ENCODE results near the gene TMEM132D.

TMEM132D gene

DNA sequence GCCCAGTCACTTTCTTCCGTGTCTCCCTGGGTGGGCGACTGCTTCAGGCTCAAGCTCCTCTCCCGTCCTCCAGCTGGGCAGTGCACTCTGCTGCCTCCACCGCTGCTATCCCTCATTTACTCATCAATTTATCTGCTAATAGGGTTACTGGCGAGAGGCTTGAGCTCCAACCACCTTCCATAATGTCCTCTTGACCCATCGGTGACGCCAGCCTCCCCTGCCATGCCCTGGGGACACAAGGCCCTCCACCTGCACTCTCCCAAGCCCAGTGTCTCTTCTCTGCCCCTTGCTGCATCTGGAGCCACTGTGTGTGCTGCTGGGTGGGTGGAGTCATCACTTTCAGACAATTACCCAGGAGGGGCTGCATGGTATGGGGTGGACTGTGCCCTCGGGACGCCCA, 78.5 kb downstream of the TMEM132D start:
- no peak for DNase-seq (ENCODE audit: low read depth)

GRCh38 chr12:129821964-129822363, 81.9 kb downstream of the TMEM132D start:
- no peak for DNase-seq (ENCODE audit: low read depth)

DNA sequence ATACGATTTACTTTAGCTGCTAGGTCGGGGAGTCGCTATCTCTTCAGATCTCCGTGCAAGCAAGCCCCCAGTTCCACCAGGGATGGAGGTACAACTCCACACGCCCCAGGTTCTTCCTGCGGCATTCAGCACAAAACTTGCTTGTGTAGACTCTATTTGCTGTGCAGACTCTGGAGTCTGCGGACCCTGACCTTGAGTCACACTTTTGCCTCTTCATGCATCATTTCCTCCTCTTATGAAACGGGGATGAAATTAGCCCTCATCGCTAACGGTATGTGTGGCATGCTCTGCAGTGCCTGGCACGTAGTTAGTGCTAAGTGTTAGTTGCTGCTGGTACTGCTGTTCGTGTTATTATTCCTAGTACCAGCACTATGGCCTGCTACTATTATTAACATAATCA, 84.4 kb downstream of the TMEM132D start:
- DNase-seq (ENCODE audit: low read depth) = no peak

DNA sequence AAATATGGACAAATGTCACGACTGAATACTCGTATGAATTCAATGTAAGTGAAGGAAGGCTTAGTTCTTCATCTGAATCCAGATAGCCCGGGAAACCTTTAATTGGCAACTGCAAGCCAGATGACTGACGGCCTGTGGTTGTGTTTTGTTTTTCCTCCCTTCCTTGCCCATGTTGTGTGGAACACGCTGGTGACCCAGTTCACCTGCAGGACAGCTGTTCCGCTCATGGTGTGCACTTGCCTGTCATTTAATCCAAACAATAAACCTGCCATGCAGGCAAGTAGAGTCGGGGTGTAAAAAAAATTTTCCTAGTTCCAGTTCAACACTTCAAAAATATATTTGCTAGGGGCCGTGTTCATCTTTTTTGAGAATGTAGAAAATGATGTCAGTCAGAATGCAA, 88.0 kb downstream of the TMEM132D start:
- no peak for DNase-seq (ENCODE audit: low read depth)

DNA sequence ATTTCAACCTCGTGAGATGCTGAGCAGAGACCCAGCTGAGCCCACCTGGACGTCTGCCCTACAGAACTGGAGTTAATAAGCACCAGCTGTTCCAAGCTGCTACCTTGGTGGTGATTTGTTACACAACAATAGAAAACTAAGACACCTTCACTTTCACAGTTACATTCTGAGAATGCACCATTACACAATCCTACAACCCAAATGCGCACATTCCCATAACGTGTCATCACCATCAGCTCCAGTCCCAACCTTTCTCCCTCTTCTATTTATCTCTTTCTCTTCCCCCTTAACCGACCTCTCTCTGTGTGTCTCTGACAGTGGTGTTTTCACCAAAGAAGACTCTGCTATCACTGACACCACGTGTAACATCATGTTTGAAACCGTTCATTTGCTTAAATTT, 91.9 kb downstream of the TMEM132D start:
- DNase-seq (ENCODE audit: low read depth) = no peak

DNA sequence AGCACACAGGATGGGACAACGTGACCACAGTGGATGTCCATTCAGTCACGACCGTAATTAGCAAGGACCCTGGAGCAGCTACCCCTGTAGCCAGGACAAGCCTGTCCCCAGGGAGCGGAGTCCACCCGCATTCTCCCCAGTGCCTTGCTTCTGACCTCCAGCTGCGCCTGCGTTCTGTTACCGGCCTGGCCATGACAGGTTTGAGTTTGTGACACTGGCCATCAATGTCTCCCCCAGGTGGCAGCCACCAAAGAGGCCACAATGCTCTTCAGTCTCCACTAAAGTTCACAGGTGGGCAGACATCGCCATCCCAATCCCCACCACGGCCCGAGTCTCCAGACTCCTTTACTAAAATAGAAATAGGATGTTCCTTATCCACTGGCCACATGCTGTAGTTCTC, 96.7 kb downstream of the TMEM132D start:
- no peak for DNase-seq (ENCODE audit: low read depth)

- DNase-seq (ENCODE audit: low read depth) = no peak
Measured at GRCh38 chr12:129791396-129791795, 112.4 kb downstream of the TMEM132D start.

DNA sequence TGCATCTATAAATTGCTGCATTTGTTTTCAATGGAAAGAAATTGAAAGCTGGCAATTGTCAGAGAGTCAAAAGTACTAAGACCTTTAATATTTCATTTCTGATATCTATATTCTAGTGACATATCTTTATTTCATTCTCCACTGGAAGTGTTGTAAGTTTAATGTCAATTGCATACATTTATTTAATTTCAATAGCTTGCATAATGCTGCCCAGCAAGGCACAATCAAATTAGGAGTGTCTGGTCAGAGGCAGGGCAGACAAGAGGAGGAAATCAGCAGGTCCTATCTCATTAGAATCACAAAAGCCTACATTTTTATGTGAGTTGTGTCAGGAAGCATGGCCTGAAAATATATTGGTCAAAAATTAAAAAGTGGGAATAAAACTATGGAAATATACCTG, 112.9 kb downstream of the TMEM132D start:
- no peak for DNase-seq (ENCODE audit: low read depth)

DNA sequence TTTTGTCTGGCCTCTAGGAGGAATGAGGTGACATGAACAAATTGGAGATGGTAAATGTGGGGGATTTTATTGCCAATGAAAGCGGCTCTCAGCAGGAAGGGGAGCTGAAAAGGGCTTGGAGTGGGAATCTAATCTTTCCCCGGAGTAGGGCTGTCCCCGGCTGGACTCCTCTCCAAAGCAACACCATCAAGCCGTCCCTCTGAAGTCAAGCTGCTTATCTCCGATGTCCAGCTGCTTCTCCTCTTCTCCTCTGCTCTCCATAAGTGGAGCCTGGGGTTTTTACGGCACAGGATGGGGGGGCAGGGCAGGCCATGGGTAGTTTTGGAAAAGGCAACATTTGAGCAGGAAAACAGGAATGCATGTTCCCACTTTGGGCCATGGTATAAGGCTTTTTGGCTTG, 113.5 kb downstream of the TMEM132D start:
- DNase-seq (ENCODE audit: low read depth) = no peak

DNA sequence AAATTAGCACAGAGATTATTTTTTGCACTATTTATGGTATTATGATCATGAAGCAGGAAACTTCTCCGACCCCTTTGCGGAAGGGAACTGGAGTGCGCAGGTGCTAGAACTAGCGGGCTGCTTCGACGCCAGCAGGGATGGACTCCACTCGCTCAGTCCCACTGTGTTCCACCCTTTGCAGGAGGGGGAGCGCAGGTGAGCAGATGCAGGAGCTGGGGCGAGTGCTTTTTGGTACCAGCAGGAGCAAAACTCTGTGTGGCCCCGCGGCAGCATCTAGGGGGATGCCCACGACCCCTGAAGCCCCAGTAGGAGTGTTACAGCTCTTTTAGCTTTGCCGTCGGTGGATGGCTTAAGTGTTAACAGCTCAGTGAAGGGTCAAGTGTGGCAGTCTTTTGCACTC, 113.9 kb downstream of the TMEM132D start:
- DNase-seq (ENCODE audit: low read depth) = no peak

DNA sequence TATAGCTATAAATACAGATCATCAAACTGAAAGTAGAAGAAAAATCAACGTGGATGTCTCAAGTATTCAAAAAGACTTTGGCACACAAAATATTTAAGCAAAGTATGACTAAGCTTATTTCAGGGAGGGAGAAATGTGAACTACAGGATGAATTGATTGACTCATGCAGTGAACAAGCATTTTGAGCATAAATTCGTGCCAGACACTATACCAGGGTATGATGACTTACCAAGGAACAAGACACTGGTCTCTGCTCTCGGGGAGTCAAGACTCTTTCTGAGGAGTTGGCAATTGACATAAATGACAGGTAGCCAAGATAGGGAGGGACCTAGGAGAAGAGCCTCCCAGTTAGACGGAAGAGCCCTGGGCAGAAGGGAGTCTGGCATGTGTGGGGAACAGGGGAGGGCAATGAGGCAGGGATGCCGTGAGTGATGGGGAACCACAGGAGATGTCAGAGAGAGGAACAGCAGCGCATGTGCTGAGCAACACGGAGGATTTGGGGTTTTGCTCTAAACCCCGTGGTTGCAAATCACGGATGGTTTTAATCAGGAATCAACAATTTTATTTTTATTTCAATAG, 115.2 kb downstream of the TMEM132D start:
- peak; percentile 5 for DNase-seq (ENCODE audit: low read depth)

DNA sequence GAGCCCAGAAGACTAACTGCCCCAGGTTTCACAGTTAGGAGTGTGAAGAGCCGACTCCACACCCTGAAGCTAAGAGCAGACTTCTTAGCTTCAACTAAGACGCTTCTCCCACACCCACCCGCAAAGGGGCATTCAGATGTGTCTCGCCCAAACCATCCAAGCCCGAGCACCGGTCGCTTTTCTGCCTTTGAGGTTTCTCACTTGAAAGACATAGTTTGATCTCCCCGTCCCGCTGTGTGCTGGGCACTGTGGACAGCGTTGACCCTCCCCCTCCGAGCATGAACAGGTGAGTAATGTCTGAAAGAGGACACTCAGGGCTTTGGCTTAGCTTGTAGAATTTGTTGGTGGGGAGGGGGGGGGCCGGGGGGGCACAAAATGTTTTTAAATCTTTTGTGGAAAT, 123.8 kb downstream of the TMEM132D start:
- no peak for DNase-seq (ENCODE audit: low read depth)

DNA sequence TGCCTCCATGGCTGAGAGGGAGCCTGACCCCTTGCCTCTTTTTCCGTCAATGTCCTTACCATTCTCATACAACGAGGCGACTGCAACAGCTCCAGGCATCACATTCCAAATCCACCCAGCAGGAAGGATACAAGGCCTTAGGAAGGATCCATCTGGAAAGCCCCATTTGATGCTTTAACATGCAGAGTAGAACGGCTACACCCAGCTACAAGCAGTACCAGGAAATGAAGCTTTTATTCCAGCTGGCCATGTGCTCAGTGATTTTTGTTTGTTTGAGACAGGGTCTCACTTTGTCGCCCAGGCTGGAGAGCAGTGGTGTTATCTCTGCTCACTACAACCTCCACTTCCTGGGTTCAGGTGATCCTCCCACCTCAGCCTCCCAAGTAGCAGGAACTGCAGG, 124.8 kb downstream of the TMEM132D start:
- no peak for DNase-seq (ENCODE audit: low read depth)

DNA sequence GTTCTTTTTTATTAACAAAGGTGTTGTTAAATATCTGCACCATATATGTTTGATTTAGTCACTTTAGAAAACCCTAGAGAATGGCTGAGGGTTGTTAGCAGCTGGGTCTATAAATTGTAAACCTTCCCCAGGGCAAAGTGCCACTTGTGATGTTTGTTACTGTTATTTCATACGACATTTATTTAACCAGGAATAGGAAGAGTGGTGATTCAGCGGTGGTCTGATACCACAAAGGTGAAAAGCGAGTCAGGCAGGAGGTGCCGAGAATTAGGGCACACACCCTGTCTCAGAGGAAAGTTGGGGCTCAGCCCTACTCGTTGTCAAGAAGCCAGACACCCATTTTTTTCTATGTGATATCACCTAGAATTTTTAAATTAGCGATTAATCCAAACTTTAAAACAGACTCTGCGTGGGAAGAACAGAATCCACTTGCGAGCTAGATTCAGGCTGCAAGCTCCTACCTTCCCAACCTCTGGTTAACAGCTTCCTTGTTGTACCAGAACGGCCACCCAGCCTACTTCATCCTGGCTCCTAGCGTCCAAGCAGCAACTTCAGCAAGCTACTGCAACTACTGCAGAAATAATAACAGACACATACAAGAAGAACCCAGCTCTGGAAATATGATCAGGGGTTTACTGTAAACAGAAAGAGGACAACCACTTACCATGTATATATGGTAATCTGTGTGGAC, 126.7 kb downstream of the TMEM132D start:
- DNase-seq (ENCODE audit: low read depth) = no peak

GRCh38 chr12:129772501-129773493, 131.0 kb downstream of the TMEM132D start:
- no peak for DNase-seq (ENCODE audit: low read depth)

- DNase-seq (ENCODE audit: low read depth) = no peak
Measured at GRCh38 chr12:129771238-129771637, 132.6 kb downstream of the TMEM132D start.

- DNase-seq (ENCODE audit: low read depth) = no peak
Measured at GRCh38 chr12:129765719-129766118, 138.1 kb downstream of the TMEM132D start.

DNA sequence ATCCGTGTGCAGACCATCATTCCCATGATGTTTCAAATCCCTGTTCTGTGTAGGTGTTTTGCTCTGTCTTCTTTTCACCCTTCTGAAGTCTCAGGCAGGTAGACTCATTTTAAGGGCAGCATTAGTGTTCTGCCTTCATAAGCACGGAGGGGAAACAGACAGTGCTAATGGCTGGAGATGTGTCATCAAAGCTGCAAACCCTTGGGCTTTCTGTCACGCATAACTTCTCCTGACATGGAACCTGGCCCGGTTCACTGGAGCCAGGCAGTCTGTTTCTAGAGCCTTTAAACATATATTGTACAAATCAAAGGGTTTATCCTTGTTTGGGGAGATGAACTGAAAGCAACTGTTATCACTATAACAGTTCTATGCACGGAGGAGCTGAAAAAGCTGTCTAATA, 141.4 kb downstream of the TMEM132D start:
- no peak for DNase-seq (ENCODE audit: low read depth)

DNA sequence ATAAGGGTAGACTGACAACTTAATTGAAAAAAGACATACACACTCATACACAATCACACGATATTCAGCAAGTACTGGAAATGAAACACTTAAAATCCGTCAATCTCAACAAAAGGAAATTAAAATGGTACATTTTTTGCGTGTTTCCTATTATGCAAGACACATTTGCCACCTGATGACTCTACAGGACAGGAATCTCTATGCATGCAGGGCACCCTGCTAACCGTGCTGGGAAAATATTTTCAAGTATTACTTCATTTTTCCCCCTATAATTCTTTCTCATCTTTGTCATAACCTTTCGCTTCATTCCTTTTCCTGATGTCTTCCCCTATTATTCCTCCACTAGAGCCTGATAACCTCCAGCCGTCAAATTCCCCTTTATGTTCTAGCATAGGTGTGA, 150.2 kb downstream of the TMEM132D start:
- DNase-seq (ENCODE audit: low read depth) = no peak

DNA sequence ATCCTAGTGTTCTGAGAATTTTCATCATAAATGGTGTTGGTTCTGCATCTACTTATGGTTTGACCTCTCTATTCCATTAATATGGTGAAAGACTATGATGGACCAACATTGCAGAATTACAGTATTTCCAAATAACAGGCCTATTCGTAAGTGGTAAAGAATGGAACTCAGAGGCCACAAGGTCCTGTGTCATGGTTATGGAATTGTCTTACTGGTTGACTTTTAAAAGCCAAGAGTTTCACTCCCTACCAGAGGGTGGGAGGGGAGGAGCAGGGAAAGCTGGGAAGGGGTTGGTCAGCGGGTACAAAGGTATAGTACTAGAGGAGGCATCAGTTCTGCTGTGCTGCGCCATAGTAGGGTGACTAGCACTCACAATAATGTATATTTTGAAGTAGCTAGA, 153.4 kb downstream of the TMEM132D start:
- no peak for DNase-seq (ENCODE audit: low read depth)

DNA sequence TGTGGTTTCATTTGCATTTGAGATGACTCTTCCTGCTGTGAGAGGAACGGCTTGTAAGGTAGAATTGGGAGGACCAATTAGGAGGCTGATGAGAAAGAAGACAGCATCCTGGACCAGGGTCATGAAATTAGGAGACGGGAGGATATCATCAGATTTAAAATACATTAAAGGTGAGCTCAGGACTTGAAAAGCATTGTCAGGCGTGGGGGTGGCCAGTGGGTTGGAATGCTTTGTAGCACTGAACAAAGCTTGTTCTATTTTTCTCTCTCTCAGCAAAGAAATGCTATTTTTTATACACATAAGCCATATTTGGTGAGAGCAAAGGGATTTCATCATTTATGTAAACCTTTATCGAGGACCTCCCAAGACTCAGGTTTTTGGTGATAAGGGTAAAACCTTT, 157.5 kb downstream of the TMEM132D start:
- no peak for DNase-seq (ENCODE audit: low read depth)

DNA sequence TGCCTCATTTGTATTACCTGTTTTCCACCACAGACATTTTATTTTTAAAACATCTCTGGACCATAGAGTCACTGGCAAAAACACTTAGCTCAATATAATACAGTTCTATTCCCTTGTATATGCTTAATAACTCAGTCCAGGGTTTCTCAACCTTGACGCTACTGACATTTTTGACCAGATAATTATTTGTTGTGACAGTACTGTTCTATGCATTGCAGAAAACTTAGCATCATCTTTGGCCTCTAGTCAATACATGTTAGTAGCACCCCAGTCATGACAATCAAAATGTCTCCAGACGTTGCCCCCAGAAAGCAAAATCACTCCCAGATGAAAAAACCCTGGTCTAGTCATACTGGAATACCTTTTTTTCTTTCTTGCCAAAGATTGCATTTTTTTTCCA, 174.7 kb downstream of the TMEM132D start:
- DNase-seq (ENCODE audit: low read depth) = no peak

GRCh38 chr12:129727100-129727499, 176.7 kb downstream of the TMEM132D start:
- no peak for DNase-seq (ENCODE audit: low read depth)
